SU-DHL-6 (cell line): ENCODE measurements around the gene SLC8A1.

Experiments
- H2AFZ ChIP-seq: fragments of 200-600 bp; sonication (generic); 2 replicates; pipeline ENCODE4 v1.6.1; 2014; ENCODE audit warnings: low read depth, mild to moderate bottlenecking, moderate library complexity, mixed read lengths, antibody characterized with exemption, low read length; ENCODE audit not compliant: severe bottlenecking
- H3F3A ChIP-seq: fragments of 200-600 bp; shearing (Covaris generic); 2 replicates; pipeline ENCODE4 v1.6.0; 2016; ENCODE audit warnings: antibody characterized with exemption, mild to moderate bottlenecking; ENCODE audit not compliant: insufficient read depth
- H3K27ac ChIP-seq: fragments of 200-600 bp; sonication (generic); 2 replicates; pipeline ENCODE4 v1.5.1; 2016; ENCODE audit warnings: low read depth, mild to moderate bottlenecking, low read length, moderate library complexity, mixed read lengths
- H3K27me3 ChIP-seq: fragments of 200-600 bp; sonication (generic), shearing (Covaris generic); 2 replicates; pipeline ENCODE4 v1.6.0; 2014; ENCODE audit warnings: mild to moderate bottlenecking, low read length
- H3K36me3 ChIP-seq: fragments of 200-600 bp; sonication (generic); 2 replicates; pipeline ENCODE4 v1.6.1; 2014; ENCODE audit warnings: mild to moderate bottlenecking, low read length, mixed read lengths
- H3K4me2 ChIP-seq: fragments of 300-600, 200-600 bp; shearing (Covaris generic), sonication (generic); 2 replicates; pipeline ENCODE4 v1.6.0; 2014; ENCODE audit warnings: low read length, low read depth, mild to moderate bottlenecking; ENCODE audit not compliant: poor library complexity, severe bottlenecking
- H3K4me3 ChIP-seq: fragments of 200-600 bp; sonication (generic); 2 replicates; pipeline ENCODE4 v1.5.1; 2014; ENCODE audit warnings: antibody characterized with exemption, low read length, mild to moderate bottlenecking, mixed read lengths; ENCODE audit not compliant: insufficient read depth, poor library complexity, severe bottlenecking
- H3K79me2 ChIP-seq: fragments of 200-600 bp; sonication (generic); 2 replicates; pipeline ENCODE4 v1.6.1; 2014; ENCODE audit warnings: mild to moderate bottlenecking, low read length, moderate library complexity; ENCODE audit not compliant: insufficient read depth
- H3K9ac ChIP-seq: fragments of 200-600 bp; sonication (generic); 2 replicates; pipeline ENCODE4 v1.7.0; 2014; ENCODE audit warnings: mild to moderate bottlenecking, low read length
- H3K9me2 ChIP-seq: fragments of 200-600 bp; sonication (generic); replicated peaks from 2 replicates; pipeline ENCODE4 v1.6.1; 2014; ENCODE audit warnings: low read length; ENCODE audit not compliant: insufficient read depth
- H3K9me3 ChIP-seq: fragments of 200-600 bp; sonication (generic); 2 replicates; pipeline ENCODE4 v1.6.1; 2014; ENCODE audit warnings: low read length, mixed read lengths; ENCODE audit not compliant: insufficient read depth
- H4K20me1 ChIP-seq: fragments of 200-600 bp; sonication (generic); 2 replicates; pipeline ENCODE4 v1.6.1; 2014; ENCODE audit warnings: low read depth, mild to moderate bottlenecking, antibody characterized with exemption, low read length, moderate library complexity, mixed read lengths
- EZH2phosphoT487 ChIP-seq: fragments of 200-600 bp; sonication (generic), shearing (Covaris generic); conservative IDR thresholded peaks from 2 replicates; pipeline ENCODE4 v1.6.1; 2018; ENCODE audit warnings: mild to moderate bottlenecking, antibody characterized with exemption, low read length, moderate library complexity, mixed read lengths
- TF ChIP-seq, protein P1 (sequence below): fragments of 200-600 bp; sonication (generic); IDR thresholded peaks from one replicate; pipeline ENCODE4 v1.5.1; 2017; ENCODE audit warnings: antibody characterized with exemption, mild to moderate bottlenecking, low read length, moderate library complexity; ENCODE audit not compliant: insufficient read depth, poor library complexity, severe bottlenecking

Gene SLC8A1

DNA sequence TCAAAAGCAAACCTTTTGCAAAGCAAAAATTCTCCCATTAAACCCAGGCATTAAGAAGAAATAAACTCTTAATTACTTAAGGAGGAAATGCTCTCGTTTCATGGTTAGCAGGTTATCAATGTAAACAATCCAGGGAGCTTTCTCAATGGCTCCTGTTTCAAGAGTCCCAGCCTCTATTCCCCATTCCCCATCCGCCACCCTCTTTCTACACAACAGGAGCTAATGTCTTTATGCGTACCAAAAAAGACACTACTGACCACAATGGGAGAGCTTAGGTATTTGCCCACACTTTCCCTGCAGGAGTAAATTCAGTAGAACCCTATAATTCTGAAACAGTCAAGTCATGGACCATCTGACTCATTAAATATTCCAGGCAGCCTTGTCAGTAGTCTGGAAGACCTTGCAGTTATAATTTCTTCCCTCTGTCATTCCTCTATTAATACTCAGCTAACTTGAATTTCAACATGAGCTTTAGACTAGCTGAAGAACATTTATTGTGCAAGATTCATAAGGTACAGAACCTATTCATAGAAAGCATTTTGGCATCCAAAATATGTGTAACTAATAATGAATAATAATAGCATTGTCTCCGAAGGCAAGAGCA, 48.6 kb downstream of the SLC8A1 start:
- H3F3A ChIP-seq, result no peaks in the 10 kb centered on the region
- no peak for TF ChIP-seq EZH2phosphoT487
- TF ChIP-seq, protein P1, sequence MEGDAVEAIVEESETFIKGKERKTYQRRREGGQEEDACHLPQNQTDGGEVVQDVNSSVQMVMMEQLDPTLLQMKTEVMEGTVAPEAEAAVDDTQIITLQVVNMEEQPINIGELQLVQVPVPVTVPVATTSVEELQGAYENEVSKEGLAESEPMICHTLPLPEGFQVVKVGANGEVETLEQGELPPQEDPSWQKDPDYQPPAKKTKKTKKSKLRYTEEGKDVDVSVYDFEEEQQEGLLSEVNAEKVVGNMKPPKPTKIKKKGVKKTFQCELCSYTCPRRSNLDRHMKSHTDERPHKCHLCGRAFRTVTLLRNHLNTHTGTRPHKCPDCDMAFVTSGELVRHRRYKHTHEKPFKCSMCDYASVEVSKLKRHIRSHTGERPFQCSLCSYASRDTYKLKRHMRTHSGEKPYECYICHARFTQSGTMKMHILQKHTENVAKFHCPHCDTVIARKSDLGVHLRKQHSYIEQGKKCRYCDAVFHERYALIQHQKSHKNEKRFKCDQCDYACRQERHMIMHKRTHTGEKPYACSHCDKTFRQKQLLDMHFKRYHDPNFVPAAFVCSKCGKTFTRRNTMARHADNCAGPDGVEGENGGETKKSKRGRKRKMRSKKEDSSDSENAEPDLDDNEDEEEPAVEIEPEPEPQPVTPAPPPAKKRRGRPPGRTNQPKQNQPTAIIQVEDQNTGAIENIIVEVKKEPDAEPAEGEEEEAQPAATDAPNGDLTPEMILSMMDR, result no peak

DNA sequence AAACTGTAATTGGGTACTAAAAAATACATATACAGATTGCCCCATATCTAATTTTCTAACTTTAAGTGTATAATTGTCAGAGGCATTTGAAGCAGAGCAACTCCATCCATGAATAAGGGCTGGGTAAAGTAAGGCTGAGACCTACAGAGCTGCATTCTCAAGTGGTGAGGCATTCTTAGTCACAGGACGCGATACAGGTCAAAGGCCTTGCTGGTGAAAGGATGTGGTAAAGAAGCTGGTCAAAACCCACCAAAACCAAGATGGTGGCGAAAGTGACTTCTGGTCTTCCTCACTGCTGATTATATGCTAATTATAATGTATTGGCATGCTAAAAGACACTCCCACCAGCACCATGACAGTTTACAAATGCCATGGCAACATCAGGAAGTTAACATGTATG, 50.0 kb downstream of the SLC8A1 start:
- H3K9ac ChIP-seq, result no peak overlapping the region
- H3K9me3 ChIP-seq, result no peaks in the 10 kb centered on the region
- no peaks in the 10 kb centered on the region for H3K27me3 ChIP-seq
- no peak overlapping the region for H3K27ac ChIP-seq
- no peak overlapping the region for H3K4me3 ChIP-seq
- no peaks in the 10 kb centered on the region for H3F3A ChIP-seq
- H3K9me2 ChIP-seq, result no peaks in the 10 kb centered on the region
- no peak for TF ChIP-seq EZH2phosphoT487
- TF ChIP-seq, protein P1, result no peak
- no peaks in the 10 kb centered on the region for H3K79me2 ChIP-seq
- H3K36me3 ChIP-seq, result no peaks in the 10 kb centered on the region
- H3K4me2 ChIP-seq, result no peak overlapping the region
- no peaks in the 10 kb centered on the region for H4K20me1 ChIP-seq
- no peak overlapping the region for H2AFZ ChIP-seq

More for the DNA sequence above, 48.6 kb downstream of the SLC8A1 start:
- Histone ChIP-seq H3K79me2 (no peaks in the 10 kb centered on the region), H3K9me3 (no peaks in the 10 kb centered on the region), H3K9me2 (no peaks in the 10 kb centered on the region), H3K27me3 (no peaks in the 10 kb centered on the region), H4K20me1 (no peaks in the 10 kb centered on the region), H3K27ac (no peak overlapping the region), H2AFZ (no peak overlapping the region), H3K9ac (no peak overlapping the region), H3K4me2 (no peak overlapping the region), H3K4me3 (no peak overlapping the region), H3K36me3 (no peaks in the 10 kb centered on the region)

GRCh38 chr2:40400336-40400953, 51.4 kb downstream of the SLC8A1 start:
- no peaks in the 10 kb centered on the region for H3K36me3 ChIP-seq

More at GRCh38 chr2:40400336-40400953, 51.4 kb downstream of the SLC8A1 start:
- Histone ChIP-seq H3F3A (no peaks in the 10 kb centered on the region), H2AFZ (no peak overlapping the region), H3K4me2 (no peak overlapping the region), H3K9me3 (no peaks in the 10 kb centered on the region), H4K20me1 (no peaks in the 10 kb centered on the region), H3K79me2 (no peaks in the 10 kb centered on the region), H3K27ac (no peak overlapping the region), H3K4me3 (no peak overlapping the region), H3K27me3 (no peaks in the 10 kb centered on the region), H3K9me2 (no peaks in the 10 kb centered on the region), H3K9ac (no peak overlapping the region)
- no peak for TF ChIP-seq EZH2phosphoT487
- TF ChIP-seq, protein P1, result no peak
